HG03378 (cell line): Measurements from ENCODE around the gene FANCG.

ENCODE experiments used
- ATAC-seq: cut with Tn5 transposase; IDR thresholded peaks from one replicate; pipeline ENCODE4 v1.9.1; 2021; ENCODE audit warnings: mild to moderate bottlenecking, moderate library complexity; ENCODE audit not compliant: unreplicated experiment

Gene FANCG

GRCh38 chr9:35027374-35027773 lies 52.4 kb downstream of the FANCG start:
- ATAC-seq = no peak

GRCh38 chr9:35026671-35027070 lies 53.1 kb downstream of the FANCG start:
- ATAC-seq = no peak
